Gastroesophageal sphincter (tissue), 4 donors: ENCODE results near the gene RSPH3. TPM values are rescaled to one million over a fixed set of nuclear protein-coding genes. Genes with fewer than 3 reads are reported as not detected.

Source experiments
- ATAC-seq: fragments of 150-250 bp; one replicate; pipeline ENCODE4 v1.9.1; 2016; ENCODE audit warnings: mild to moderate bottlenecking, moderate library complexity
- H3K27ac ChIP-seq, 4 donors: fragments of 200-600 bp; sonication (generic) in 3 of 4; 1 replicate in 3 of 4; 2 replicates in 1 of 4; pipeline ENCODE4 v1.5.1; 2016 to 2019
- H3K27me3 ChIP-seq: fragments of 200-600 bp; sonication (generic); one replicate; pipeline ENCODE4 v1.5.1; 2019
- H3K36me3 ChIP-seq, 2 donors: fragments of 200-600 bp; sonication (generic); one replicate each; pipeline ENCODE4 v1.5.1; 2019; ENCODE audit warnings: control low read depth in 1 of 2
- H3K4me1 ChIP-seq, 3 donors: fragments of 200-600 bp; sonication (generic); 1 replicate in 2 of 3; 2 replicates in 1 of 3; pipeline ENCODE4 v1.5.1; 2016 to 2019; ENCODE audit warnings: control low read depth in 2 of 3
- H3K4me3 ChIP-seq, 2 donors: fragments of 200-600 bp; sonication (generic); one replicate each; pipeline ENCODE4 v1.5.1; 2019; ENCODE audit warnings: mild to moderate bottlenecking in 1 of 2, moderate library complexity in 1 of 2
- H3K9me3 ChIP-seq, 3 donors: fragments of 200-600 bp; sonication (generic); one replicate each; pipeline ENCODE4 v1.5.1; 2017 to 2019; ENCODE audit warnings: control low read depth in 2 of 3
- CTCF ChIP-seq, 4 experiments: fragments of 200-600 bp in 2 of 4; fragments of 450-650 bp in 2 of 4; sonication (generic) in 1 of 4; IDR thresholded peaks; one replicate each; pipeline ENCODE4 v1.5.1; 2017 to 2019; ENCODE audit warnings: antibody characterized with exemption in 4 of 4, mild to moderate bottlenecking in 2 of 4, moderate library complexity in 2 of 4
- EP300 ChIP-seq: sonication (generic); formaldehyde crosslinking; IDR thresholded peaks from one replicate; pipeline ENCODE4 v1.6.1; 2017; ENCODE audit warnings: antibody characterized with exemption, mild to moderate bottlenecking
- POLR2A ChIP-seq, 2 donors: fragments of 450-650 bp; IDR thresholded peaks; one replicate each; pipeline ENCODE4 v1.6.1; 2017; ENCODE audit warnings: antibody characterized with exemption in 2 of 2, mild to moderate bottlenecking in 2 of 2, moderate library complexity in 1 of 2
- POLR2AphosphoS5 ChIP-seq: sonication (generic); formaldehyde crosslinking; IDR thresholded peaks from one replicate; pipeline ENCODE4 v1.6.1; 2017; ENCODE audit warnings: antibody characterized with exemption
- WGBS, 2 donors: methylation state at CpG; one replicate each; pipeline ENCODE4 v1.1.5; 2018; ENCODE audit warnings: low coverage in 1 of 2; 5-methylcytosine and 5-hydroxymethylcytosine counted together
- total RNA-seq, 4 donors: library from RNA; depleted of rRNA; stranded (reverse); fragments of >200 nt; gene quantifications; one replicate each; pipeline ENCODE4 v1.1.0, GENCODE V29; 2016

Gene RSPH3
- total RNA-seq, 4 donors from 2014 or later: 6.7 to 23.1 (median 13.0) TPM

DNA sequence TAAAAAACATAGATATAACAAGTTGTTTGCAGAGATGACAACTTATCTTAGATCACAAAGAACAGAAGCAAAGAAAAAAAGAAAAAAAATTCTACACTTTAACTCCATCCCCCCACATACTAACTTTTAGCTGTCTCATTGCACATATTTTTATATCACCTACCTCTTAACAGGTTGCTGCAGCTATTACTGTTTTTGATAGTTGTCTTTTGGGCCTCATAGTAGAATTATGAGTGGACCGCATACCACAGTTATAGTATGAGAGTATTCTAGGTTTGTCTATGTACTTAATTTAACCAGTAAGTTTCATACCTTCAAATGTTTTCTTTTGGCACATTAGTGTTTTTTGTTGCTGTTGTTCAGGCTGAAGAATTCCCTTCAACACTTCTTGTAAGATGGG lies 12.3 kb downstream of the RSPH3 start:
- Histone ChIP-seq H3K27me3 (no peaks in the 10 kb centered on the region), H3K27ac (no peak overlapping the region), H3K9me3 (peaks cover 0 to 17% (median 0%) of the 10 kb centered on the region in 3 donors), H3K4me1 (no peaks in the 10 kb centered on the region), H3K4me3 (no peak overlapping the region), H3K36me3 (peaks cover 0 to 11% of the 10 kb centered on the region in 2 donors)
- ATAC-seq: no peak
- TF ChIP-seq CTCF (IDR thresholded peaks at IDR 0.05): no peak
- TF ChIP-seq POLR2A (IDR thresholded peaks at IDR 0.05): no peak
- no peak for TF ChIP-seq POLR2AphosphoS5
- no peak for TF ChIP-seq EP300
- WGBS, 2 donors: 95 to 100% methylated on average over 1 of the region's 1 CpG

DNA sequence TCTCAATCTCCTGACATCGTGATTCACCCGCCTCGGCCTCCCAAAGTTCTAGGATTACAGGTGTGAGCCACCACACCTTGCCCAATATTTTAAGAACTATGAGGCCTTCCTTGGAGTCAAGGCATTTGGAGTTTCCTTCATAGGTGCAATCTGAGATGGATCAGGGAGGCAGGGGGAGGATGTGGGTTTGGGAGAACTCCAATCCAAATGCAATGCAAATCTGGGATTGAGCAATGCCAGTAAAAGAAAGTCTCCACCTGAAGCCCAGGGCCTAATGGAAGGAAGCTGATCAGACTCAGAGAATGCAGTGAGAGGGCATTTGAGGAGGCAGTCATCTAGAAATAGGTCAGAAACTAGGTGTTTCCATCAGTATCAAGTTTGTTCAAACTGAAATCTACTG lies 21.2 kb downstream of the RSPH3 start:
- TF ChIP-seq POLR2A (IDR thresholded peaks at IDR 0.05) (no peak), CTCF (IDR thresholded peaks at IDR 0.05) (no peak), POLR2AphosphoS5 (no peak), EP300 (no peak)
- Histone ChIP-seq H3K36me3 (peaks cover 0 to 73% of the 10 kb centered on the region in 2 donors), H3K4me1 (no peaks in the 10 kb centered on the region), H3K27me3 (no peaks in the 10 kb centered on the region), H3K9me3 (no peaks in the 10 kb centered on the region), H3K4me3 (no peak overlapping the region), H3K27ac (no peak overlapping the region)
- WGBS, 2 donors: 100% methylated on average over 2 of the region's 3 CpGs; no CpG with 5 or more reads in 1 of the 2 donors
- ATAC-seq: no peak

GRCh38 chr6:158977382-158977781 lies 22.6 kb downstream of the RSPH3 start:
- H3K27ac ChIP-seq: no peak overlapping the region
- H3K27me3 ChIP-seq: no peaks in the 10 kb centered on the region
- H3K4me1 ChIP-seq: no peaks in the 10 kb centered on the region
- no peak overlapping the region for H3K4me3 ChIP-seq
- 67 to 71% methylated on average over 3 of the region's 3 CpGs for WGBS, 2 donors
- no peaks in the 10 kb centered on the region for H3K9me3 ChIP-seq
- no peak for ATAC-seq
- TF ChIP-seq EP300 (no peak), POLR2A (IDR thresholded peaks at IDR 0.05) (no peak), CTCF (IDR thresholded peaks at IDR 0.05) (no peak), POLR2AphosphoS5 (no peak)
- peaks cover 0 to 73% of the 10 kb centered on the region in 2 donors for H3K36me3 ChIP-seq

DNA sequence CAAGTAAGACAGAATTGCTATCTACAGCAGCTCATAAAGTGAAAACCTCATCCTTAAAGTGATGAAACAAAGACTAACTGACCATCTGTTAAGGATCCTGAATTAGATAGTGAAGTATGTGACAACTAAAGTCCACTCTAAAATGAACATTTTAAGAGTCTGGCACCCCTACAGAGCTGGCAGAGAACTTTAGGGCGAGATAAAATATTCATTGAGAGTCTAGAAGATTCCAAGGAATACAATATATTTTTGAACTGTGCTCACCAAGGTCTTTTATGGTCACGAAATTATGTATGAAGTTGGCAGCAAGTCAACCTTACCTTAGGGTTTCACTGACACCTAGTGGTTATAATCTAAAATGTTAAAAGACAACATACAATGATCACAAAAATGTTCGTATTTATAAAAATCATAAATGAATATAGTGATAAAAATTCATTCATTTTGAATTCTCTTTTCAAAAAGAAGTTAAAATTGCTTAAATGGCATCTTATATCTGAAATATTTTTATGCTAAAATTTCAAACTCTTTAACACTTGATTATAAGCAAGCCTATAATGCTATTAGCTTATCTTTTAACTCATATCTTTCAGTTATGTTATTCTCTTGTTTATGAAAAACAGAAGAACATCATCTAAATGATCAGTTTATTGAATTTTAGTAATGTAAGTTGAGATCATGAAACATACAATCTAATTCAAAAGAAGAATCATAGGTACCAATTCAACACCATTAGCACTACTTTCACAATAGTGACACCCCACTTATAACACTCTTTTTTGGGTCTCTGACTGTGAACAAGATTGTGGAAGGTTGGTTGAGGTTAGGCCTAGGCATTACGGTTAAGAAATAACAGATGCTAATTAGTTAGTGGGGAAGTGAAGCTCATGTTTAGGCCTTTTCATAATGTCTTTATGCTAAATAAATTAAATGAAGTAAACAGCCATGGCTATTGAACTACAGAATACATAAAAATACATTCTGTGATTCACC lies 27.5 kb downstream of the RSPH3 start:
- Histone ChIP-seq H3K27ac (no peak overlapping the region), H3K9me3 (peaks cover 0 to under 1% (median 0%) of the 10 kb centered on the region in 3 donors), H3K4me3 (no peak overlapping the region), H3K27me3 (no peaks in the 10 kb centered on the region), H3K4me1 (peaks cover 0 to 6% (median 0%) of the 10 kb centered on the region in 3 donors), H3K36me3 (peaks cover 0 to 36% of the 10 kb centered on the region in 2 donors)
- ATAC-seq: no peak
- TF ChIP-seq POLR2AphosphoS5 (no peak), CTCF (IDR thresholded peaks at IDR 0.05) (peak; percentile 34 to 69 (median 62))
- 21 to 23% methylated on average over 4 of the region's 4 CpGs for WGBS, 2 donors
